ENCODE data around the gene GRIK4. TPM values are rescaled to one million over a fixed set of nuclear protein-coding genes. Genes with fewer than 3 reads are reported as not detected.

The GRIK4 gene
- polyA plus RNA-seq, 1 of the 3 experiments (the other 2 are of a cell fraction): 0.03 TPM

- CTCF ChIA-PET: interaction anchor here (1.1 kb wide), 1 partner anchor 135 kb away, joined by 4 read pairs; no protein-coding TSS in a partner anchor
- Histone ChIP-seq H2AFZ (ENCODE audit: low read depth) (no peak overlapping the region), H3K4me2 (no peak overlapping the region), H3F3A (replicated peaks; ENCODE audit: insufficient read depth) (no peaks in the 10 kb centered on the region), H3K4me3 (ENCODE audit: low read depth in 2 of 2, low read length in 1 of 2) (no peak overlapping the region), H3K9me3 (no peaks in the 10 kb centered on the region), H3K36me3 (replicated peaks in 1 of 2; ENCODE audit: control insufficient read depth in 1 of 2, insufficient read depth in 2 of 2, low read length in 1 of 2) (no peaks in the 10 kb centered on the region), H4K20me1 (ENCODE audit: insufficient read depth) (no peaks in the 10 kb centered on the region), H3K9me2 (no peaks in the 10 kb centered on the region), H3K4me1 (ENCODE audit: control insufficient read depth in 1 of 2, insufficient read depth in 2 of 2, low read depth in 1 of 2, low read length in 1 of 2) (peaks cover 0 to 10% of the 10 kb centered on the region in 2 experiments; a peak in 1 of 4 replicates), H3K27ac (ENCODE audit: low read depth in 2 of 2, low read length in 1 of 2) (no peak overlapping the region), H3K9ac (no peak overlapping the region), H3K27me3 (ENCODE audit: insufficient read depth) (no peaks in the 10 kb centered on the region), H3K79me2 (ENCODE audit: insufficient read depth) (no peaks in the 10 kb centered on the region)
- DNase-seq: no peak
- no peak for TF ChIP-seq GATA2 (CRISPR knock-in tag; IDR thresholded peaks at IDR 0.05)
- no peak for TF ChIP-seq USF2 (IDR thresholded peaks at IDR 0.05; ENCODE audit: borderline replicate concordance, low read depth, low read length)
- WGBS (ENCODE audit: low lambda C conversion rate): 60% methylated on average over 9 of the region's 12 CpGs
- POLR2A ChIA-PET: no interaction called here
Measured at GRCh38 chr11:120645639-120646038, 134.1 kb downstream of the GRIK4 start.

GRCh38 chr11:120646206-120646605 lies 134.7 kb downstream of the GRIK4 start:
- H3K4me1 ChIP-seq (ENCODE audit: control insufficient read depth in 1 of 2, insufficient read depth in 2 of 2, low read depth in 1 of 2, low read length in 1 of 2): peaks cover 0 to 10% of the 10 kb centered on the region in 2 experiments; a peak in 1 of 4 replicates
- H3K36me3 ChIP-seq (replicated peaks in 1 of 2; ENCODE audit: control insufficient read depth in 1 of 2, insufficient read depth in 2 of 2, low read length in 1 of 2): no peaks in the 10 kb centered on the region
- TF ChIP-seq USF2 (IDR thresholded peaks at IDR 0.05; ENCODE audit: borderline replicate concordance, low read depth, low read length) (no peak), SMC3 (IDR thresholded peaks at IDR 0.05; ENCODE audit: low read depth, low read length) (no peak), MEF2A (IDR thresholded peaks at IDR 0.05; ENCODE audit: borderline replicate concordance, low read depth) (no peak), RXRA (IDR thresholded peaks at IDR 0.05; ENCODE audit: borderline replicate concordance, low read depth) (no peak), YY1 (IDR thresholded peaks at IDR 0.05; ENCODE audit: low read depth) (no peak), FOXM1 (IDR thresholded peaks at IDR 0.05; ENCODE audit: low read depth) (no peak), GATA2 (CRISPR knock-in tag; IDR thresholded peaks at IDR 0.05) (no peak), CTCF (IDR thresholded peaks at IDR 0.05) (no peak; the same call in 1 of the 2 replicates), TEAD4 (IDR thresholded peaks at IDR 0.05; ENCODE audit: borderline replicate concordance, insufficient read depth) (no peak)
- no peaks in the 10 kb centered on the region for H4K20me1 ChIP-seq (ENCODE audit: insufficient read depth)
- WGBS (ENCODE audit: low lambda C conversion rate): 65% methylated on average over 3 of the region's 3 CpGs
- no peaks in the 10 kb centered on the region for H3F3A ChIP-seq (replicated peaks; ENCODE audit: insufficient read depth)
- no peak overlapping the region for H3K9ac ChIP-seq
- H3K27ac ChIP-seq (ENCODE audit: low read depth in 2 of 2, low read length in 1 of 2): no peak overlapping the region
- ChIA-PET CTCF (interaction anchor here (0.8 to 1.1 kb wide), 2 partner anchors 135 to 549 kb away, joined by 3 to 4 read pairs; no protein-coding TSS in a partner anchor), POLR2A (no interaction called here)
- H2AFZ ChIP-seq (ENCODE audit: low read depth): no peak overlapping the region
- no peaks in the 10 kb centered on the region for H3K9me2 ChIP-seq
- no peak overlapping the region for H3K4me3 ChIP-seq (ENCODE audit: low read depth in 2 of 2, low read length in 1 of 2)
- no peaks in the 10 kb centered on the region for H3K9me3 ChIP-seq
- no peak for DNase-seq
- H3K27me3 ChIP-seq (ENCODE audit: insufficient read depth): no peaks in the 10 kb centered on the region
- no peaks in the 10 kb centered on the region for H3K79me2 ChIP-seq (ENCODE audit: insufficient read depth)
- no peak overlapping the region for H3K4me2 ChIP-seq

Data from SK-N-SH (cell line).